ENCODE data around the gene TRAPPC2B. TPM values are rescaled to one million over a fixed set of nuclear protein-coding genes. Genes with fewer than 3 reads are reported as not detected.
A peak's percentile ranks its signal among the peaks of the same experiment; 100 is the strongest.

TRAPPC2B gene
- total and polyA plus RNA-seq, 8 donors: 4.1 to 42.0 (median 21.9) TPM; not detected in 1

- H3K4me3 ChIP-seq: peak within 1 kb of the TSS; percentile 64 to 96 (median 85)
- H3K27ac ChIP-seq: peak within 1 kb of the TSS; percentile 75 to 97 (median 85)
- peaks cover 10 to 29% (median 24%) of the 10 kb centered on the region in 4 donors for H3K36me3 ChIP-seq
- H3K4me1 ChIP-seq: peaks cover 0 to 25% (median 20%) of the 10 kb centered on the region in 4 donors
- 1 to 2% (median 1%) methylated on average over 18 to 50 of the region's 50 CpGs for WGBS, 5 donors
- intact Hi-C loops (cut with DNase I; ENCODE audit: low total_unique reads): no loop called here
- no peaks in the 10 kb centered on the region for H3K27me3 ChIP-seq
- DNase-seq: peak; percentile 95 to 99
- TF ChIP-seq POLR2AphosphoS5 (IDR thresholded peaks at IDR 0.05) (peak; percentile 75 to 97 (median 92)), POLR2A (IDR thresholded peaks at IDR 0.05) (no peak), EP300 (IDR thresholded peaks at IDR 0.05) (peak; percentile 20)
- TF ChIP-seq, protein P1, sequence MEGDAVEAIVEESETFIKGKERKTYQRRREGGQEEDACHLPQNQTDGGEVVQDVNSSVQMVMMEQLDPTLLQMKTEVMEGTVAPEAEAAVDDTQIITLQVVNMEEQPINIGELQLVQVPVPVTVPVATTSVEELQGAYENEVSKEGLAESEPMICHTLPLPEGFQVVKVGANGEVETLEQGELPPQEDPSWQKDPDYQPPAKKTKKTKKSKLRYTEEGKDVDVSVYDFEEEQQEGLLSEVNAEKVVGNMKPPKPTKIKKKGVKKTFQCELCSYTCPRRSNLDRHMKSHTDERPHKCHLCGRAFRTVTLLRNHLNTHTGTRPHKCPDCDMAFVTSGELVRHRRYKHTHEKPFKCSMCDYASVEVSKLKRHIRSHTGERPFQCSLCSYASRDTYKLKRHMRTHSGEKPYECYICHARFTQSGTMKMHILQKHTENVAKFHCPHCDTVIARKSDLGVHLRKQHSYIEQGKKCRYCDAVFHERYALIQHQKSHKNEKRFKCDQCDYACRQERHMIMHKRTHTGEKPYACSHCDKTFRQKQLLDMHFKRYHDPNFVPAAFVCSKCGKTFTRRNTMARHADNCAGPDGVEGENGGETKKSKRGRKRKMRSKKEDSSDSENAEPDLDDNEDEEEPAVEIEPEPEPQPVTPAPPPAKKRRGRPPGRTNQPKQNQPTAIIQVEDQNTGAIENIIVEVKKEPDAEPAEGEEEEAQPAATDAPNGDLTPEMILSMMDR (IDR thresholded peaks at IDR 0.05): peak in 2 of 7 experiments; percentile 10 to 41
- H3K9me3 ChIP-seq: peaks cover 0 to 29% (median 18%) of the 10 kb centered on the region in 4 donors
These were observed 26.6 kb downstream of the TRAPPC2B start, which contains the start of gene ZNF548 for GRCh38 chr19:57389730-57390598. ZNF548 (plus strand) TSS chr19:57389854; CDS start chr19:57390100, 246 bp downstream.

GRCh38 chr19:57395710-57396109 is 32.4 kb downstream of the TRAPPC2B start:
- no peak overlapping the region for H3K4me3 ChIP-seq
- no peak overlapping the region for H3K27ac ChIP-seq
- H3K4me1 ChIP-seq: peaks cover 0 to 10% (median 6%) of the 10 kb centered on the region in 4 donors
- H3K36me3 ChIP-seq: peaks cover 42 to 86% (median 81%) of the 10 kb centered on the region in 4 donors
- WGBS, 5 donors: 84 to 93% (median 88%) methylated on average over 5 of the region's 5 CpGs
- TF ChIP-seq, protein P1 (IDR thresholded peaks at IDR 0.05): no peak
- TF ChIP-seq EP300 (IDR thresholded peaks at IDR 0.05) (no peak), POLR2A (IDR thresholded peaks at IDR 0.05) (no peak), POLR2AphosphoS5 (IDR thresholded peaks at IDR 0.05) (no peak)
- DNase-seq: no peak
- H3K9me3 ChIP-seq: peaks cover 24 to 84% (median 75%) of the 10 kb centered on the region in 4 donors
- H3K27me3 ChIP-seq: no peaks in the 10 kb centered on the region
- intact Hi-C loops (cut with DNase I; ENCODE audit: low total_unique reads): no loop called here

- intact Hi-C loops (cut with DNase I; ENCODE audit: low total_unique reads): no loop called here
- Histone ChIP-seq H3K4me3 (no peak overlapping the region), H3K36me3 (peaks cover 40 to 99% (median 80%) of the 10 kb centered on the region in 4 donors), H3K27ac (no peak overlapping the region), H3K4me1 (no peaks in the 10 kb centered on the region), H3K27me3 (no peaks in the 10 kb centered on the region), H3K9me3 (peaks cover 28 to 96% (median 91%) of the 10 kb centered on the region in 4 donors)
- 97 to 99% (median 98%) methylated on average over 5 of the region's 5 CpGs for WGBS, 5 donors
- TF ChIP-seq POLR2AphosphoS5 (IDR thresholded peaks at IDR 0.05) (no peak), POLR2A (IDR thresholded peaks at IDR 0.05) (no peak), EP300 (IDR thresholded peaks at IDR 0.05) (no peak)
- TF ChIP-seq, protein P1 (IDR thresholded peaks at IDR 0.05): no peak
- DNase-seq: no peak
These were observed 35.5 kb downstream of the TRAPPC2B start for GRCh38 chr19:57398868-57399267.

DNA sequence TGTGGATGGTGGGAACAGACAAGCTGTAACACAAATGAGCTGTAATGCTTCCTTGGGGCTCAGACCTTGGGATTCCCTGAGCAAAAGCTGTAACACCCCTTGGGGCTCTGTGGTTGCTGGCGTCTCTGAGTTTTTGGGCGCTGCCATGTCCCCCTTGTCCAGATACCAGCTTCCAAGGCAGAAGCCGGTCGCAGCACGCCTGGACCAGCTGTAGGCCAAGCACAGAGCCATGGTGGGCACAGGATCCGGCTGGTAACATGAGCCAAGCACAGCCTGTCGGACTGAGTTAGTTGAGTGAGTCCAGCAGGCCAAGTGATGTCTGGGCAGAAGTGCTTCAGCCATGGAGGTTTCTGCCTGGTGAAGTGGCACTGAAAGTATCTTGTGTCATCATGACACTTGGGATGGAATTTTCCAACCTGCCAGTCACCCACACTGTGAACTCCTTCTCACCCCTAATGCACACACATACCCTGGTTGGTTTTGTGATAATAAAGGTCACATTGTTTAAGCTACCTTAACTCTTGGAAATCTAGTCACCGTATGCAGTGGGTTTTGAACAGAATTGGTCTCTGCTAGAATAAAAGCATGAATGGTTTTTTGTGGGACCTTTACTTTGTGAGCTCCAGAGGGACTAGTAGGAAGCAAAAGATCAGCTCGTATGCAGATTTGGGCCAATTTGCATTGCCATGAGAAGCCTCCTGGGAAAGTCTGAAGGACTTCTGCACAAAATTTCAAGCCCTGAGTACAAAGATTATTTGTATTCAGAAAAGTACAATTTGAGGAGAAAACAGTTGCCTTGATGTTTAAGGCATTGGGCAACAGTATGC is 40.6 kb downstream of the TRAPPC2B start:
- WGBS, 5 donors: 82 to 93% (median 89%) methylated on average over 3 to 9 of the region's 9 CpGs
- Histone ChIP-seq H3K4me1 (no peaks in the 10 kb centered on the region), H3K36me3 (peaks cover 7 to 50% (median 30%) of the 10 kb centered on the region in 4 donors), H3K27me3 (no peaks in the 10 kb centered on the region), H3K4me3 (no peak overlapping the region), H3K27ac (no peak overlapping the region), H3K9me3 (peaks cover 11 to 60% (median 50%) of the 10 kb centered on the region in 4 donors)
- DNase-seq: no peak
- intact Hi-C loops (cut with DNase I; ENCODE audit: low total_unique reads): no loop called here
- TF ChIP-seq EP300 (IDR thresholded peaks at IDR 0.05) (no peak), POLR2AphosphoS5 (IDR thresholded peaks at IDR 0.05) (no peak), POLR2A (IDR thresholded peaks at IDR 0.05) (no peak)
- TF ChIP-seq, protein P1 (IDR thresholded peaks at IDR 0.05): no peak
